ENCODE results near the gene CHD3. TPM values are rescaled to one million over a fixed set of nuclear protein-coding genes. Genes with fewer than 3 reads are reported as not detected.

The CHD3 gene
- total and polyA plus RNA-seq, 9 donors, result 47.6 to 124 (median 78.2) TPM

GRCh38 chr17:7955414-7956227 lies 67.0 kb downstream of the CHD3 start:
- Histone ChIP-seq H3K27ac (ENCODE audit: low read length) (no peak overlapping the region), H3K27me3 (ENCODE audit: control insufficient read depth, insufficient read depth, low read length) (no peaks in the 10 kb centered on the region), H3K36me3 (ENCODE audit: control insufficient read depth, insufficient read depth, low read length) (no peaks in the 10 kb centered on the region), H3K9me3 (replicated peaks; ENCODE audit: control insufficient read depth, low read depth, low read length) (no peaks in the 10 kb centered on the region), H3K4me3 (ENCODE audit: low read length) (no peak overlapping the region), H3K4me1 (ENCODE audit: control insufficient read depth, insufficient read depth, low read length) (no peaks in the 10 kb centered on the region)
- 55% methylated on average over 8 of the region's 13 CpGs for WGBS (ENCODE audit: insufficient coverage)
- no peak for DNase-seq

GRCh38 chr17:7956228-7956965 lies 67.8 kb downstream of the CHD3 start:
- no peak overlapping the region for H3K27ac ChIP-seq (ENCODE audit: low read length)
- no peaks in the 10 kb centered on the region for H3K4me1 ChIP-seq (ENCODE audit: control insufficient read depth, insufficient read depth, low read length)
- no peaks in the 10 kb centered on the region for H3K36me3 ChIP-seq (ENCODE audit: control insufficient read depth, insufficient read depth, low read length)
- no peaks in the 10 kb centered on the region for H3K9me3 ChIP-seq (replicated peaks; ENCODE audit: control insufficient read depth, low read depth, low read length)
- 100% methylated on average over 1 of the region's 11 CpGs for WGBS (ENCODE audit: insufficient coverage)
- DNase-seq, result peak; percentile 75
- H3K27me3 ChIP-seq (ENCODE audit: control insufficient read depth, insufficient read depth, low read length), result no peaks in the 10 kb centered on the region
- no peak overlapping the region for H3K4me3 ChIP-seq (ENCODE audit: low read length)

GRCh38 chr17:7959503-7960253 lies 71.1 kb downstream of the CHD3 start:
- Histone ChIP-seq H3K4me3 (ENCODE audit: low read length) (no peak overlapping the region), H3K36me3 (ENCODE audit: control insufficient read depth, insufficient read depth, low read length) (no peaks in the 10 kb centered on the region), H3K27ac (ENCODE audit: low read length) (no peak overlapping the region), H3K9me3 (replicated peaks; ENCODE audit: control insufficient read depth, low read depth, low read length) (no peaks in the 10 kb centered on the region), H3K27me3 (ENCODE audit: control insufficient read depth, insufficient read depth, low read length) (peaks cover 2% of the 10 kb centered on the region), H3K4me1 (ENCODE audit: control insufficient read depth, insufficient read depth, low read length) (no peaks in the 10 kb centered on the region)
- 94% methylated on average over 6 of the region's 9 CpGs for WGBS (ENCODE audit: insufficient coverage)
- DNase-seq, result no peak

- no CpG with 5 or more reads among the region's 2 CpGs for WGBS (ENCODE audit: insufficient coverage)
- H3K27ac ChIP-seq (ENCODE audit: low read length), result no peak overlapping the region
- DNase-seq, result no peak
- H3K4me1 ChIP-seq (ENCODE audit: control insufficient read depth, insufficient read depth, low read length), result no peaks in the 10 kb centered on the region
- no peaks in the 10 kb centered on the region for H3K36me3 ChIP-seq (ENCODE audit: control insufficient read depth, insufficient read depth, low read length)
- no peak overlapping the region for H3K4me3 ChIP-seq (ENCODE audit: low read length)
- H3K27me3 ChIP-seq (ENCODE audit: control insufficient read depth, insufficient read depth, low read length), result peaks cover 2% of the 10 kb centered on the region
- H3K9me3 ChIP-seq (replicated peaks; ENCODE audit: control insufficient read depth, low read depth, low read length), result no peaks in the 10 kb centered on the region
Observed at GRCh38 chr17:7961421-7961820, 72.8 kb downstream of the CHD3 start.

Other genes starting within 250 kb of the CHD3 start
- 2.7 TPM for gene ATP1B2, start 237.9 kb upstream of the CHD3 start, total RNA-seq
- 10 to 100 TPM; 12.4 to 27.3 (median 23.4) TPM for gene ATP1B2, start 237.9 kb upstream of the CHD3 start, polyA plus RNA-seq (ENCODE audit: insufficient read depth in 1 of 8, insufficient read length in 8 of 8, low replicate concordance in 1 of 8)
- 17.9 TPM for gene TP53, start 201.3 kb upstream of the CHD3 start, total RNA-seq
- 10 to 100 TPM; 33.8 to 51.8 (median 40.9) TPM for gene TP53, start 201.3 kb upstream of the CHD3 start, polyA plus RNA-seq (ENCODE audit: insufficient read depth in 1 of 8, insufficient read length in 8 of 8, low replicate concordance in 1 of 8)
- gene WRAP53, start 200.3 kb upstream of the CHD3 start, total RNA-seq, result 5.9 TPM
- 10 to 100 TPM in 1 of 8 donors, 1 to 10 TPM in 7; 7.9 to 10.0 (median 8.3) TPM for gene WRAP53, start 200.3 kb upstream of the CHD3 start, polyA plus RNA-seq (ENCODE audit: insufficient read depth in 1 of 8, insufficient read length in 8 of 8, low replicate concordance in 1 of 8)
- 3.6 TPM for gene EFNB3, start 183.6 kb upstream of the CHD3 start, total RNA-seq
- gene EFNB3, start 183.6 kb upstream of the CHD3 start, polyA plus RNA-seq (ENCODE audit: insufficient read depth in 1 of 8, insufficient read length in 8 of 8, low replicate concordance in 1 of 8), result 10 to 100 TPM in 1 of 8 donors, 1 to 10 TPM in 7; 4.0 to 11.6 (median 7.0) TPM
- 4.6 TPM for gene DNAH2, start 171.0 kb upstream of the CHD3 start, total RNA-seq
- gene DNAH2, start 171.0 kb upstream of the CHD3 start, polyA plus RNA-seq (ENCODE audit: insufficient read depth in 1 of 8, insufficient read length in 8 of 8, low replicate concordance in 1 of 8), result 10 to 100 TPM in 2 of 8 donors, 1 to 10 TPM in 6; 3.9 to 18.3 (median 6.2) TPM
- 5.4 TPM for gene KDM6B, start 54.6 kb upstream of the CHD3 start, total RNA-seq
- 10 to 100 TPM; 10.9 to 20.1 (median 15.9) TPM for gene KDM6B, start 54.6 kb upstream of the CHD3 start, polyA plus RNA-seq (ENCODE audit: insufficient read depth in 1 of 8, insufficient read length in 8 of 8, low replicate concordance in 1 of 8)
- gene TMEM88, start 33.7 kb upstream of the CHD3 start, total RNA-seq, result 18.4 TPM
- 10 to 100 TPM; 22.4 to 30.3 (median 27.9) TPM for gene TMEM88, start 33.7 kb upstream of the CHD3 start, polyA plus RNA-seq (ENCODE audit: insufficient read depth in 1 of 8, insufficient read length in 8 of 8, low replicate concordance in 1 of 8)
- gene NAA38, start 31.2 kb upstream of the CHD3 start, total RNA-seq, result 97.7 TPM
- gene NAA38, start 31.2 kb upstream of the CHD3 start, polyA plus RNA-seq (ENCODE audit: insufficient read depth in 1 of 8, insufficient read length in 8 of 8, low replicate concordance in 1 of 8), result 10 to 100 TPM; 44.6 to 65.7 (median 54.2) TPM
- gene CYB5D1, start 30.8 kb upstream of the CHD3 start, total RNA-seq, result 5.9 TPM
- 1 to 10 TPM; 6.5 to 9.3 (median 7.4) TPM for gene CYB5D1, start 30.8 kb upstream of the CHD3 start, polyA plus RNA-seq (ENCODE audit: insufficient read depth in 1 of 8, insufficient read length in 8 of 8, low replicate concordance in 1 of 8)
- gene RNF227, start 27.5 kb downstream of the CHD3 start, total RNA-seq, result 3.0 TPM
- 1 to 10 TPM; 2.5 to 4.1 (median 3.0) TPM for gene RNF227, start 27.5 kb downstream of the CHD3 start, polyA plus RNA-seq (ENCODE audit: insufficient read depth in 1 of 8, insufficient read length in 8 of 8, low replicate concordance in 1 of 8)
- 2.4 TPM for gene KCNAB3, start 41.1 kb downstream of the CHD3 start, total RNA-seq
- gene KCNAB3, start 41.1 kb downstream of the CHD3 start, polyA plus RNA-seq (ENCODE audit: insufficient read depth in 1 of 8, insufficient read length in 8 of 8, low replicate concordance in 1 of 8), result 1 to 10 TPM; 3.5 to 9.5 (median 5.2) TPM
- gene TRAPPC1, start 43.2 kb downstream of the CHD3 start, total RNA-seq, result 14.3 TPM
- gene TRAPPC1, start 43.2 kb downstream of the CHD3 start, polyA plus RNA-seq (ENCODE audit: insufficient read depth in 1 of 8, insufficient read length in 8 of 8, low replicate concordance in 1 of 8), result 100 to 1,000 TPM in 4 of 8 donors, 10 to 100 TPM in 4; 83.3 to 107 (median 101) TPM
- 15.8 TPM for gene CNTROB, start 43.4 kb downstream of the CHD3 start, total RNA-seq
- 10 to 100 TPM; 29.5 to 41.0 (median 35.2) TPM for gene CNTROB, start 43.4 kb downstream of the CHD3 start, polyA plus RNA-seq (ENCODE audit: insufficient read depth in 1 of 8, insufficient read length in 8 of 8, low replicate concordance in 1 of 8)
- under 0.01 TPM for gene GUCY2D, start 113.8 kb downstream of the CHD3 start, total RNA-seq
- under 1 TPM in 2 of 8 donors, not detected in 6; 0.04 to 0.11 TPM for gene GUCY2D, start 113.8 kb downstream of the CHD3 start, polyA plus RNA-seq (ENCODE audit: insufficient read depth in 1 of 8, insufficient read length in 8 of 8, low replicate concordance in 1 of 8)
- gene ALOX15B, start 150.3 kb downstream of the CHD3 start, total RNA-seq, result 0.31 TPM
- under 1 TPM; 0.05 to 0.59 (median 0.30) TPM for gene ALOX15B, start 150.3 kb downstream of the CHD3 start, polyA plus RNA-seq (ENCODE audit: insufficient read depth in 1 of 8, insufficient read length in 8 of 8, low replicate concordance in 1 of 8)
- not detected for gene ALOX12B, start 198.9 kb downstream of the CHD3 start, total RNA-seq
- gene ALOX12B, start 198.9 kb downstream of the CHD3 start, polyA plus RNA-seq (ENCODE audit: insufficient read depth in 1 of 8, insufficient read length in 8 of 8, low replicate concordance in 1 of 8), result not detected
- not detected for gene ALOXE3, start 229.7 kb downstream of the CHD3 start, total RNA-seq
- gene ALOXE3, start 229.7 kb downstream of the CHD3 start, polyA plus RNA-seq (ENCODE audit: insufficient read depth in 1 of 8, insufficient read length in 8 of 8, low replicate concordance in 1 of 8), result not detected
- gene HES7, start 235.3 kb downstream of the CHD3 start, total RNA-seq, result 0.27 TPM
- gene HES7, start 235.3 kb downstream of the CHD3 start, polyA plus RNA-seq (ENCODE audit: insufficient read depth in 1 of 8, insufficient read length in 8 of 8, low replicate concordance in 1 of 8), result under 1 TPM in 6 of 8 donors, not detected in 2; 0.08 to 0.28 (median 0.13) TPM

Data from muscle of leg (tissue), 11 donors.